Caco-2 (cell line): ENCODE results near the gene PSMD8. TPM values are rescaled to one million over a fixed set of nuclear protein-coding genes. Genes with fewer than 3 reads are reported as not detected.
"Not testable (repeated sequence)": the region's sequence is repeated elsewhere in the genome, so short reads cannot be mapped to it uniquely, and the experiment has no call there.

Experiments used
- BruUV-seq: library from RNA; stranded (reverse); fragments of 400-500 nt; replicated peaks from 2 replicates; lab custom pipeline; 2021; lab: Mats Ljungman, UMichigan
- CTCF ChIA-PET: fragments of 300-600 bp; sonication (Branson Sonifier 250); formaldehyde crosslinking; loops from one replicate; lab custom pipeline; 2022; ENCODE audit warnings: antibody characterized with exemption; lab: Charles Lee
- POLR2A ChIA-PET: fragments of 300-600 bp; sonication (Branson Sonifier 250); formaldehyde crosslinking; loops from one replicate; lab custom pipeline; 2022; ENCODE audit warnings: antibody characterized with exemption; lab: Charles Lee
- DNase-seq, 2 experiments: peaks; one replicate each; pipeline versions ENCODE4 v3.0.0 to v3.0.0-alpha.2; 2020 to 2022
- H3K27me3 ChIP-seq: replicated peaks from 2 replicates; pipeline ENCODE4 v1.6.0; 2011; ENCODE audit warnings: low read length; ENCODE audit not compliant: control insufficient read depth, insufficient read depth
- H3K36me3 ChIP-seq: 2 replicates; pipeline ENCODE4 v1.5.1; 2011; ENCODE audit warnings: low read length; ENCODE audit not compliant: control insufficient read depth, insufficient read depth
- H3K4me1 ChIP-seq: fragments of 250-450 bp; sonication (Bioruptor Pico); 2 replicates; pipeline ENCODE4 v1.5.1; 2020; ENCODE audit warnings: mild to moderate bottlenecking
- H3K4me3 ChIP-seq: 2 replicates; pipeline ENCODE4 v1.5.1; 2011; ENCODE audit warnings: low read depth, mild to moderate bottlenecking, control low read depth, low read length
- H3K9me3 ChIP-seq: fragments of 250-450 bp; sonication (Bioruptor Pico); 2 replicates; pipeline ENCODE4 v1.5.1; 2020; ENCODE audit warnings: mild to moderate bottlenecking, moderate library complexity
- H3K27ac Mint-ChIP-seq: one replicate; pipeline ENCODE4 v1.8.0; 2022; ENCODE audit warnings: mixed read lengths; ENCODE audit not compliant: unreplicated experiment
- H3K27me3 Mint-ChIP-seq: one replicate; pipeline ENCODE4 v1.8.0; 2022; ENCODE audit warnings: mixed read lengths; ENCODE audit not compliant: insufficient read depth, unreplicated experiment
- H3K36me3 Mint-ChIP-seq: one replicate; pipeline ENCODE4 v1.8.0; 2022; ENCODE audit warnings: mild to moderate bottlenecking, mixed read lengths; ENCODE audit not compliant: insufficient read depth, unreplicated experiment
- H3K4me1 Mint-ChIP-seq: one replicate; pipeline ENCODE4 v1.8.0; 2022; ENCODE audit warnings: low read depth, mixed read lengths; ENCODE audit not compliant: unreplicated experiment
- H3K4me3 Mint-ChIP-seq: one replicate; pipeline ENCODE4 v1.8.0; 2022; ENCODE audit warnings: mild to moderate bottlenecking, moderate library complexity, mixed read lengths; ENCODE audit not compliant: unreplicated experiment
- H3K9me3 Mint-ChIP-seq: one replicate; pipeline ENCODE4 v1.8.0; 2022; ENCODE audit warnings: mixed read lengths; ENCODE audit not compliant: unreplicated experiment
- intact Hi-C: fragments of 100-400 bp; cut with micrococcal nuclease; formaldehyde crosslinking; loops from one replicate; pipeline ENCODE4 v1.10.0; 2022; ENCODE audit not compliant: unreplicated experiment
- total RNA-seq: library from RNA; stranded (reverse); gene quantifications from 2 replicates; pipeline ENCODE4 v1.2.3, GENCODE V29; 2022
- TF ChIP-seq, protein P1 (sequence below), 2 experiments: fragments of 200-600 bp in 1 of 2; IDR thresholded peaks; 1 replicate in 1 of 2; 2 replicates in 1 of 2; pipeline versions ENCODE4 v1.5.1 to v1.8.0; 2011 to 2022; ENCODE audit warnings: antibody characterized with exemption in 1 of 2, control low read depth in 1 of 2, inconsistent platforms in 1 of 2, low read depth in 1 of 2, low read length in 1 of 2, mild to moderate bottlenecking in 1 of 2, moderate library complexity in 1 of 2; ENCODE audit not compliant: insufficient read depth in 1 of 2, severe bottlenecking in 1 of 2, unreplicated experiment in 1 of 2

Gene PSMD8
- total RNA-seq, 1 experiment from 2014 or later, result 264 TPM

DNA sequence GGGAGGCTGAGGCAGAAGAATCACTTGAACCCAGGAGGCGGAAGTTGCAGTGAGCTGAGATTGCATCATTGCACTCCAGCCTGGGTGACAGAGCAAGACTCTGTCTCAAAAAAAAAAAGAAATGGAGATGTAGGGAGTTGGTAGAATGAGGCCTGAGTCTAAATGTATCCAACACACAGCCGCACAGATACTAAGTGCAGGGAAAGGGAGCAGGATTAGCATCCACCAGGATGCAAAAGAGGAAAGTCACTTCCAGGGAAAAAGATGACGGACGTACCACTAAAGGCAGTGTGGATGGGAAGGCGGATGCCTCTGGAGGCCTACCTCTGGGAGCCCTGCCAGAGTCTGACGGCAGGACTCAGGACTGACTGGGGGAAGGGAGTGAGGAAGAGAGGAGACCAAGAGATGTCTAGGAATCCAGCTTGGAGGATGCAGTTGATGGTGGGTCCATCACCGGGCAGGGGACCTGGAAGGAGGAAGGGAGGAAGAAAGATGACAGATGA lies 35.3 kb downstream of the PSMD8 start:
- Histone ChIP-seq H3K36me3 (no peaks in the 10 kb centered on the region), H3K27me3 (no peaks in the 10 kb centered on the region), H3K4me1 (peaks cover 17% of the 10 kb centered on the region), H3K9me3 (no peaks in the 10 kb centered on the region), H3K4me3 (no peak overlapping the region)
- ChIA-PET CTCF (no interaction called here), POLR2A (no interaction called here)
- Mint-ChIP-seq H3K4me1 (peaks cover 6% of the 10 kb centered on the region), H3K36me3 (peaks cover 14% of the 10 kb centered on the region), H3K4me3 (no peak overlapping the region), H3K27ac (peak overlapping the region; percentile 26), H3K9me3 (no peaks in the 10 kb centered on the region), H3K27me3 (no peaks in the 10 kb centered on the region)
- TF ChIP-seq, protein P1, sequence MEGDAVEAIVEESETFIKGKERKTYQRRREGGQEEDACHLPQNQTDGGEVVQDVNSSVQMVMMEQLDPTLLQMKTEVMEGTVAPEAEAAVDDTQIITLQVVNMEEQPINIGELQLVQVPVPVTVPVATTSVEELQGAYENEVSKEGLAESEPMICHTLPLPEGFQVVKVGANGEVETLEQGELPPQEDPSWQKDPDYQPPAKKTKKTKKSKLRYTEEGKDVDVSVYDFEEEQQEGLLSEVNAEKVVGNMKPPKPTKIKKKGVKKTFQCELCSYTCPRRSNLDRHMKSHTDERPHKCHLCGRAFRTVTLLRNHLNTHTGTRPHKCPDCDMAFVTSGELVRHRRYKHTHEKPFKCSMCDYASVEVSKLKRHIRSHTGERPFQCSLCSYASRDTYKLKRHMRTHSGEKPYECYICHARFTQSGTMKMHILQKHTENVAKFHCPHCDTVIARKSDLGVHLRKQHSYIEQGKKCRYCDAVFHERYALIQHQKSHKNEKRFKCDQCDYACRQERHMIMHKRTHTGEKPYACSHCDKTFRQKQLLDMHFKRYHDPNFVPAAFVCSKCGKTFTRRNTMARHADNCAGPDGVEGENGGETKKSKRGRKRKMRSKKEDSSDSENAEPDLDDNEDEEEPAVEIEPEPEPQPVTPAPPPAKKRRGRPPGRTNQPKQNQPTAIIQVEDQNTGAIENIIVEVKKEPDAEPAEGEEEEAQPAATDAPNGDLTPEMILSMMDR (IDR thresholded peaks at IDR 0.05; ENCODE audit: insufficient read depth in 1 of 2, low read depth in 1 of 2, low read length in 1 of 2, severe bottlenecking in 1 of 2, unreplicated experiment in 1 of 2), result no peak
- intact Hi-C loops, result no loop called here
- BruUV-seq, result no TSS peak
- DNase-seq, result no peak

GRCh38 chr19:38410407-38410806 lies 36.0 kb downstream of the PSMD8 start:
- DNase-seq, H3K27me3 ChIP-seq, H3K4me1 Mint-ChIP-seq, POLR2A ChIA-PET, BruUV-seq, H3K9me3 Mint-ChIP-seq, intact Hi-C loops, H3K9me3 ChIP-seq, H3K27me3 Mint-ChIP-seq, H3K4me3 ChIP-seq, H3K36me3 ChIP-seq, H3K4me3 Mint-ChIP-seq, H3K27ac Mint-ChIP-seq: not testable (repeated sequence)
- H3K36me3 Mint-ChIP-seq, result peaks cover 14% of the 10 kb centered on the region
- H3K4me1 ChIP-seq, result peaks cover 17% of the 10 kb centered on the region
- CTCF ChIA-PET, result interaction anchor here (0.6 kb wide), 1 partner anchor 176 kb away, joined by 3 read pairs; no protein-coding TSS in a partner anchor

DNA sequence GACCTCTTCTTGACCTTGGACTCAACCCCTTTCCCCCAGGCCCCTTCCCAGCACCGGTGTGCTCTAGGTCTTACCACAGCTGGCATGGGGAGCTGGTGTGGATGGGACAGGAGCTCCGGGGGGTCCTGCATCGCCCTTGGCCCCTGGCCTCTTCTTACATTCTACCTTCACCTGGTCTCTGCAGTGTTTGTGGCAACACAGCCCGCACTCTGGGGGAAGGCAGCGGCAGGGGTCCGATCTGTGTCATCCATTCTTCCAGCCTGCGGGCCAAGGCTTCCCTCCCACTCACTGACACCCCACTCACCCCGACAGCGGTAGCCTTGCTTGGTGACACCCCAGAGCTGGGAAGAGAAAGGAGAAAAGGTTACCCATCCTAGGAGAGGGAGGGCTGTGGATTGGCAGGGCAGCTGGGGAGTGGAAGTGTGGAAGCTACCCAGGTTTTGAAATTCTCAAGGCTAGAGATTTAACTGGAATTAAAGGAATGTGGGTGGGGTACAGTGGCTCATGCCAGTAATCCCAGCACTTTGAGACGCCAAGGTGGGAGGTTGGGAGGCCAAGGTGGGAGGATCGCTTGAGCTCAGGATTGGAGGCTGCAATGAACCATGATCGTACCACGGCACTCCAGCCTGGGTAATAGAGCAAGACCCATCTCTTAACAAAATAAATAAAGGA lies 36.8 kb downstream of the PSMD8 start:
- Histone ChIP-seq H3K9me3 (no peaks in the 10 kb centered on the region), H3K4me3 (no peak overlapping the region), H3K27me3 (no peaks in the 10 kb centered on the region), H3K36me3 (no peaks in the 10 kb centered on the region), H3K4me1 (peaks cover 17% of the 10 kb centered on the region)
- TF ChIP-seq, protein P1 (IDR thresholded peaks at IDR 0.05; ENCODE audit: insufficient read depth in 1 of 2, low read depth in 1 of 2, low read length in 1 of 2, severe bottlenecking in 1 of 2, unreplicated experiment in 1 of 2), result no peak
- ChIA-PET CTCF (interaction anchor here (0.6 to 5.2 kb wide), 2 partner anchors 8 to 136 kb away, joined by 3 to 22 read pairs; partner anchors contain the start of gene FAM98C), POLR2A (no interaction called here)
- H3K36me3 Mint-ChIP-seq, result peaks cover 14% of the 10 kb centered on the region
- no peaks in the 10 kb centered on the region for H3K27me3 Mint-ChIP-seq
- intact Hi-C loops, result no loop called here
- BruUV-seq, result no TSS peak
- no peak for DNase-seq
- H3K4me3 Mint-ChIP-seq, result no peak overlapping the region
- H3K4me1 Mint-ChIP-seq, result peaks cover 6% of the 10 kb centered on the region
- H3K27ac Mint-ChIP-seq, result peak overlapping the region; percentile 29
- no peaks in the 10 kb centered on the region for H3K9me3 Mint-ChIP-seq

DNA sequence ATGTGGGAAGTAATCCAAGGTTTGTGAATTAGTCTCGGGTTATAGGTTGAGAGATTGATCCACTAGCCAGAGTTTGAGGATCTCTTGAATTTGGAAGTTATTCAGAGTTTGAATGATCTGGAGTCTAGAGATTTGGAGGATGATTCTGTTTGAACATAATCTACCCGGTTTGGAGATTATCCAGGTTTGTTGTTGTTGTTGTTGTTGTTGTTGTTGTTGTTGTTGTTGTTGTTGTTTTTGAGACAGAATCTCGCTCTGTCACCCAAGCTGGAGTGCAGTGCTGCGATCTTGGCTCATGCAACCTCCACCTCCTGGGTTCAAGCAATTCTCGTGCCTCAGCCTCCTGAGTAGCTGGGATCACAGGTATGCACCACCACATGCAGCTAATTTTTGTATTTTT lies 37.5 kb downstream of the PSMD8 start:
- not testable (repeated sequence) for DNase-seq, BruUV-seq

More for the DNA sequence above, 37.5 kb downstream of the PSMD8 start:
- H3K36me3 Mint-ChIP-seq, result peaks cover 12% of the 10 kb centered on the region
- H3K4me1 Mint-ChIP-seq, H3K27me3 Mint-ChIP-seq, POLR2A ChIA-PET, intact Hi-C loops, H3K27ac Mint-ChIP-seq, H3K36me3 ChIP-seq, H3K27me3 ChIP-seq, H3K4me3 ChIP-seq, H3K9me3 ChIP-seq, H3K4me3 Mint-ChIP-seq, H3K9me3 Mint-ChIP-seq: not testable (repeated sequence)
- H3K4me1 ChIP-seq, result peaks cover 17% of the 10 kb centered on the region
- CTCF ChIA-PET, result interaction anchor here (5.2 kb wide), 1 partner anchor 9 kb away, joined by 22 read pairs; the partner anchor contains the start of gene FAM98C
